Measurements from ENCODE around the gene TIFAB. TPM values are rescaled to one million over a fixed set of nuclear protein-coding genes. Genes with fewer than 3 reads are reported as not detected.

The TIFAB gene
- total RNA-seq, 4 donors from 2014 or later, result 0.16 TPM; not detected in 3

- intact Hi-C loops (cut with DNase I; ENCODE audit: low total_unique reads), result loop anchor here (10.0 kb wide), 1 partner anchor 350 kb away; the partner anchor contains the start of gene SLC25A48
- no peak for DNase-seq
- H3K4me1 ChIP-seq, result peaks cover 0 to 18% (median 9%) of the 10 kb centered on the region in 4 donors
- in situ Hi-C loops (cut with MboI; ENCODE audit: low pct_ligation_motif_present in 1 of 4, low pct_unique_long_range_greater_than_20kb in 1 of 4, low sequenced_read_pairs in 3 of 4), result no loop called here
- TF ChIP-seq POLR2A (IDR thresholded peaks at IDR 0.05) (no peak), EP300 (IDR thresholded peaks at IDR 0.05; ENCODE audit: low read depth) (no peak), CTCF (IDR thresholded peaks at IDR 0.05) (no peak), POLR2AphosphoS5 (IDR thresholded peaks at IDR 0.05) (no peak)
- no peak overlapping the region for H3K27ac ChIP-seq
- peaks cover 48% of the 10 kb centered on the region for H3K27me3 ChIP-seq
- no peaks in the 10 kb centered on the region for H3K36me3 ChIP-seq
- no peak overlapping the region for H3K4me3 ChIP-seq
- 67% methylated on average over 5 of the region's 5 CpGs; no CpG with 5 or more reads in 1 of the 2 donors for WGBS, 2 donors (ENCODE audit: low coverage in 1 of 2)
- no peaks in the 10 kb centered on the region for H3K9me3 ChIP-seq
Measured at GRCh38 chr5:135484674-135485086, 32.5 kb upstream of the TIFAB start.

- H3K4me3 ChIP-seq, result no peak overlapping the region
- 77% methylated on average over 1 of the region's 1 CpG; no CpG with 5 or more reads in 1 of the 2 donors for whole genome bisulfite sequencing, 2 donors (ENCODE audit: low coverage in 1 of 2)
- no peaks in the 10 kb centered on the region for H3K9me3 ChIP-seq
- H3K27ac ChIP-seq, result no peak overlapping the region
- intact Hi-C loops (cut with DNase I; ENCODE audit: low total_unique reads) (loop anchor here (10.0 kb wide), 1 partner anchor 352 kb away; the partner anchor contains the start of gene SLC25A48), in situ Hi-C loops (cut with MboI; ENCODE audit: low pct_ligation_motif_present in 1 of 4, low pct_unique_long_range_greater_than_20kb in 1 of 4, low sequenced_read_pairs in 3 of 4) (no loop called here)
- no peaks in the 10 kb centered on the region for H3K36me3 ChIP-seq
- TF ChIP-seq POLR2A (IDR thresholded peaks at IDR 0.05) (no peak), EP300 (IDR thresholded peaks at IDR 0.05; ENCODE audit: low read depth) (no peak), POLR2AphosphoS5 (IDR thresholded peaks at IDR 0.05) (no peak), CTCF (IDR thresholded peaks at IDR 0.05) (no peak)
- H3K27me3 ChIP-seq, result peaks cover 41% of the 10 kb centered on the region
- no peak for DNase-seq
- peaks cover 0 to 3% (median 0%) of the 10 kb centered on the region in 4 donors for H3K4me1 ChIP-seq
Measured at GRCh38 chr5:135483254-135483653, 31.1 kb upstream of the TIFAB start.

- in situ Hi-C loops (cut with MboI; ENCODE audit: low pct_ligation_motif_present in 1 of 4, low pct_unique_long_range_greater_than_20kb in 1 of 4, low sequenced_read_pairs in 3 of 4), result no loop called here
- no peaks in the 10 kb centered on the region for H3K4me1 ChIP-seq
- H3K27ac ChIP-seq, result no peak overlapping the region
- intact Hi-C loops (cut with DNase I; ENCODE audit: low total_unique reads), result loop anchor here (10.0 kb wide), 1 partner anchor 352 kb away; the partner anchor contains the start of gene SLC25A48
- TF ChIP-seq POLR2A (IDR thresholded peaks at IDR 0.05) (no peak), CTCF (IDR thresholded peaks at IDR 0.05) (no peak), EP300 (IDR thresholded peaks at IDR 0.05; ENCODE audit: low read depth) (no peak), POLR2AphosphoS5 (IDR thresholded peaks at IDR 0.05) (no peak)
- H3K36me3 ChIP-seq, result no peaks in the 10 kb centered on the region
- H3K27me3 ChIP-seq, result peaks cover 41% of the 10 kb centered on the region
- H3K9me3 ChIP-seq, result no peaks in the 10 kb centered on the region
- DNase-seq, result no peak
- WGBS, 2 donors (ENCODE audit: low coverage in 1 of 2), result 87 to 90% methylated on average over 2 to 9 of the region's 9 CpGs
- no peak overlapping the region for H3K4me3 ChIP-seq
Measured at GRCh38 chr5:135482381-135482933, 30.3 kb upstream of the TIFAB start.

- 90 to 92% methylated on average over 3 to 4 of the region's 4 CpGs for WGBS, 2 donors (ENCODE audit: low coverage in 1 of 2)
- H3K27ac ChIP-seq, result no peak overlapping the region
- TF ChIP-seq POLR2AphosphoS5 (IDR thresholded peaks at IDR 0.05) (no peak), EP300 (IDR thresholded peaks at IDR 0.05; ENCODE audit: low read depth) (no peak), POLR2A (IDR thresholded peaks at IDR 0.05) (no peak), CTCF (IDR thresholded peaks at IDR 0.05) (no peak)
- no peaks in the 10 kb centered on the region for H3K4me1 ChIP-seq
- H3K36me3 ChIP-seq, result no peaks in the 10 kb centered on the region
- intact Hi-C loops (cut with DNase I; ENCODE audit: low total_unique reads) (loop anchor here (10.0 kb wide), 1 partner anchor 353 kb away; the partner anchor contains the start of gene SLC25A48), in situ Hi-C loops (cut with MboI; ENCODE audit: low pct_ligation_motif_present in 1 of 4, low pct_unique_long_range_greater_than_20kb in 1 of 4, low sequenced_read_pairs in 3 of 4) (no loop called here)
- DNase-seq, result no peak
- H3K9me3 ChIP-seq, result no peaks in the 10 kb centered on the region
- H3K27me3 ChIP-seq, result peaks cover 41% of the 10 kb centered on the region
- H3K4me3 ChIP-seq, result no peak overlapping the region
Measured at GRCh38 chr5:135481909-135482311, 29.8 kb upstream of the TIFAB start.

All from transverse colon (tissue), 4 donors.